RWPE1 (cell line): Measurements from ENCODE around the gene FGD4.

Experiments
- CTCF ChIA-PET: fragments of 350-600 bp; sonication (Branson Sonifier 250); formaldehyde crosslinking; extraction: SDS; loops from one replicate; lab custom pipeline; 2021; lab: Yijun Ruan, JAX
- POLR2A ChIA-PET: fragments of 400-600 bp; formaldehyde crosslinking; extraction: SDS; loops from one replicate; lab custom pipeline; 2020; ENCODE audit warnings: antibody characterized with exemption; ENCODE audit not compliant: low non-redundant PET; lab: Yijun Ruan, JAX
- DNase-seq: peaks from one replicate; pipeline ENCODE4 v3.0.0; 2012; ENCODE audit warnings: low spot score
- H3K27ac ChIP-seq: fragments of 450-650 bp; 2 replicates; pipeline ENCODE4 v1.5.1; 2017
- TF ChIP-seq, protein P1 (sequence below): fragments of 450-650 bp; conservative IDR thresholded peaks from 2 replicates; pipeline ENCODE4 v1.5.1; 2017; ENCODE audit warnings: low read depth, mild to moderate bottlenecking

FGD4 gene

DNA sequence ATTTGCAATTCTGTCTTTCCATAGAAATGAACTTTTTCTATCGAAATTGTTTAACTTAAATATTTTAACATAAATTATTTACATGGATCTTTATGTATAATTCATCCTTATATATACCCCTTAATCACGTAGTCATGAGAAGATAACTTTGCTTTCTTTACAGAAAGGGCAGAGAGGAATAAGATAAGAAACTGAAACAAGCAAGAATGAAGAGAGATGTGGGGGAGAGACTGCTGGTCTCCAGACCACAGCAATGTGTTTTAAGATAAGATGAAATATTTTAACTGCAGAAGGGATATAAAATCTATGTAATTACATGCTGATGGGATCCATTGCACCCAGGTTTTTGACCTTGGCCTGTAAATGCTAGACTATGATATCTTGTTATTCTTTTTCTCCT lies 245.1 kb downstream of the FGD4 start:
- ChIA-PET POLR2A (no interaction called here), CTCF (interaction anchor here (0.6 kb wide), 1 partner anchor 271 kb away, joined by 3 read pairs; no protein-coding TSS in a partner anchor)
- TF ChIP-seq, protein P1, sequence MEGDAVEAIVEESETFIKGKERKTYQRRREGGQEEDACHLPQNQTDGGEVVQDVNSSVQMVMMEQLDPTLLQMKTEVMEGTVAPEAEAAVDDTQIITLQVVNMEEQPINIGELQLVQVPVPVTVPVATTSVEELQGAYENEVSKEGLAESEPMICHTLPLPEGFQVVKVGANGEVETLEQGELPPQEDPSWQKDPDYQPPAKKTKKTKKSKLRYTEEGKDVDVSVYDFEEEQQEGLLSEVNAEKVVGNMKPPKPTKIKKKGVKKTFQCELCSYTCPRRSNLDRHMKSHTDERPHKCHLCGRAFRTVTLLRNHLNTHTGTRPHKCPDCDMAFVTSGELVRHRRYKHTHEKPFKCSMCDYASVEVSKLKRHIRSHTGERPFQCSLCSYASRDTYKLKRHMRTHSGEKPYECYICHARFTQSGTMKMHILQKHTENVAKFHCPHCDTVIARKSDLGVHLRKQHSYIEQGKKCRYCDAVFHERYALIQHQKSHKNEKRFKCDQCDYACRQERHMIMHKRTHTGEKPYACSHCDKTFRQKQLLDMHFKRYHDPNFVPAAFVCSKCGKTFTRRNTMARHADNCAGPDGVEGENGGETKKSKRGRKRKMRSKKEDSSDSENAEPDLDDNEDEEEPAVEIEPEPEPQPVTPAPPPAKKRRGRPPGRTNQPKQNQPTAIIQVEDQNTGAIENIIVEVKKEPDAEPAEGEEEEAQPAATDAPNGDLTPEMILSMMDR: no peak
- H3K27ac ChIP-seq: no peak overlapping the region
- DNase-seq: no peak

- no peak for DNase-seq
- no peak overlapping the region for H3K27ac ChIP-seq
- CTCF ChIA-PET: no interaction called here
- TF ChIP-seq, protein P1: no peak
- POLR2A ChIA-PET: no interaction called here
These were observed 247.9 kb downstream of the FGD4 start for GRCh38 chr12:32647275-32647674.

DNA sequence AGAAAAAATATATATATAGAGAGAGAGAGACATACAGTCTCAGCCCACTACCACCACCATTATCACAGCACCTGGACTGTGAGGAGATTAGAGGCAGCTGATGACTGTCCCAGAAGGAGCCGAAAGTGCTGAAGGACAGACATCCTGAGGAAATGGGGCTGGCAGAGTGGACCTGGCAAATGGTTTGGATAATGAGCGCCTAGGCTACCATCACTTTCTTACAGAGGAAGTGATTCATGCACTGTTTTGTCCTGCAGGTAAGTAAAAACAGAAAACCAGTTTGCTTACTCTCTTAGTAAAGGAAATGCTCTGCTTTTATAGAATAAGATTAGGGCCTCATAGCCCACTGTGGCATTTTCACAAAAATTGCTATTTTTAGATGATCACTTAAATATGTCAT lies 251.2 kb downstream of the FGD4 start:
- TF ChIP-seq, protein P1: no peak
- ChIA-PET POLR2A (no interaction called here), CTCF (no interaction called here)
- peak; percentile 47 for DNase-seq
- peak overlapping the region; percentile 4; the same call in 1 of the 2 replicates for H3K27ac ChIP-seq

GRCh38 chr12:32651151-32651955 lies 252.0 kb downstream of the FGD4 start:
- DNase-seq: no peak
- POLR2A ChIA-PET: interaction anchor here (0.6 kb wide), 1 partner anchor 1001 kb away, joined by 4 read pairs; no protein-coding TSS in a partner anchor
- no peak overlapping the region for H3K27ac ChIP-seq
- TF ChIP-seq, protein P1: no peak
- CTCF ChIA-PET: no interaction called here

DNA sequence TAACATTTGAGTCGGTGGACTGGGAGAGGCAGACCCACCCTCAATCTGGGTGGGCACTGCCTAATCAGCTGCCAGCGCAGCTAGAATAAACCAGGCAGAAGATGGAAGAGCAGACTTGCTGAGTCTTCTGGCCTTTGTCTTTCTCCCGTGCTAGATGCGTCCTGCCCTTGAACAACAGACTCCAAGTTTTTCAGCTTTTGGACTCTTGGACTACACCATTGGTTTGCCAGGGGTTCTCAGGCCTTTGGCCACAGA lies 252.5 kb downstream of the FGD4 start:
- no peak overlapping the region for H3K27ac ChIP-seq
- ChIA-PET POLR2A (no interaction called here), CTCF (no interaction called here)
- TF ChIP-seq, protein P1: no peak
- DNase-seq: no peak

DNA sequence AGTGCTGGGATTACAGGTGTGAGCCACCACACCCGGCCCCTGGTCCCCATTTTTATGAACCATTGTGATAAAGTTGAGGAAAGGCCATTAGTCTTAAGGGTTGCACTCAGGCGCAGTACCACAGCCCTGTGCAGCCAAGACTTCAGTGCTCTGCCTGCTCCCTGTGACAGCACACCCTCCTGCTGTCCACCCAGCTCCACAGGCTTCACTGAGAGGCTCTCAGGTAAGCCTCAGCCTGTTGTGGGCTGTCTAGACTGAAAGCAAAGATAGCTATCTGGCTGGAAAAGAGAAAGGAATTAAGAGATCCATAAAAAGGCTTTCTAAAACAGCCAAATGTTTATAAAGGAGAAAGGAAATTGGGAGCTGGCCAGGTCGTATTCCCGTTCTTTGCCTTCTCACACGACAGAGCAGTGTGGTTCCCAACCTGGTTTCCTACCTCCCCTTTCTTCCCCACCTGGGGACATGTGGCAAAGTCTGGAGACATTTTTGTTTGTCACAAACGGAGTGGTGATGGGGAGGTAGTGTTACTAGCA lies 260.6 kb downstream of the FGD4 start:
- DNase-seq: no peak
- CTCF ChIA-PET: interaction anchor here (0.9 kb wide), 1 partner anchor 281 kb away, joined by 3 read pairs; no protein-coding TSS in a partner anchor
- POLR2A ChIA-PET: no interaction called here
- no peak overlapping the region for H3K27ac ChIP-seq
- TF ChIP-seq, protein P1: no peak
